Measurements from ENCODE around the gene ZMYM2. TPM values are rescaled to one million over a fixed set of nuclear protein-coding genes. Genes with fewer than 3 reads are reported as not detected.

ZMYM2 gene
- total and polyA plus RNA-seq, 2 experiments from 2014 or later, result 87.9 to 159 TPM

DNA sequence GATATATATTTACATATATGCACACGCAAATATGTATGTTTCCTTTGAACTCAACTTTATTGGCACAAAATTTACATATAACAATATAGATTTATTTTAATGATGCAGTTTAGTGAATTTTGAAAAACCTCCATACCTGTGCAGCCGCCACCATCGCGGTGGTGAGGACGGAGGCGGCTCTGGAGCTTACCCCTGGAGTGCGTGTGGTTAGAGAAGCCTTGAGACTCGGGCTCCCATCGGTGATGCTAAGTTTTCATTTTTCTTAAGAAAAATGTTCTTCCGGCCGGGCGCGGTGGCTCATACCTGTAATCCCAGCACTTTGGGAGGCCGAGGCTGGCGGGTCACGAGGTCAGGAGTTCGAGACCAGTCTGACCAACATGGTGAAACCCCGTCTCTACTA, 170.5 kb downstream of the ZMYM2 start:
- Histone ChIP-seq H2AFZ (peak overlapping the region; percentile 98), H4K20me1 (replicated peaks; ENCODE audit: insufficient read depth) (no peaks in the 10 kb centered on the region), H3K27ac (ENCODE audit: low read depth) (no peak overlapping the region), H3K79me2 (replicated peaks; ENCODE audit: insufficient read depth) (no peaks in the 10 kb centered on the region), H3K27me3 (ENCODE audit: insufficient read depth) (peaks cover 38% of the 10 kb centered on the region), H3F3A (replicated peaks; ENCODE audit: low read depth) (no peaks in the 10 kb centered on the region), H3K9me2 (ENCODE audit: insufficient read depth) (no peaks in the 10 kb centered on the region), H3K4me1 (ENCODE audit: insufficient read depth) (peaks cover 7% of the 10 kb centered on the region), H3K36me3 (ENCODE audit: insufficient read depth) (no peaks in the 10 kb centered on the region), H3K4me3 (peak overlapping the region; percentile 82), H3K4me2 (peak overlapping the region; percentile 95)
- Mint-ChIP-seq H3K27ac (no peak overlapping the region), H3K4me1 (no peaks in the 10 kb centered on the region), H3K4me3 (peak overlapping the region; percentile 66; the same call in 1 of the 3 replicates), H3K27me3 (ENCODE audit: insufficient read depth, low read depth, poor library complexity) (peaks cover 4% of the 10 kb centered on the region), H3K9me3 (no peaks in the 10 kb centered on the region), H3K36me3 (ENCODE audit: low read depth) (no peaks in the 10 kb centered on the region)
- ATAC-seq (no peak), DNase-seq (ENCODE audit: low spot score) (no peak)
- no peak for TF ChIP-seq EZH2phosphoT487 (IDR thresholded peaks at IDR 0.05; ENCODE audit: unreplicated experiment)
- peak; percentile 49 for TF ChIP-seq EZH2 (IDR thresholded peaks at IDR 0.05; ENCODE audit: low read depth, unreplicated experiment)

DNA sequence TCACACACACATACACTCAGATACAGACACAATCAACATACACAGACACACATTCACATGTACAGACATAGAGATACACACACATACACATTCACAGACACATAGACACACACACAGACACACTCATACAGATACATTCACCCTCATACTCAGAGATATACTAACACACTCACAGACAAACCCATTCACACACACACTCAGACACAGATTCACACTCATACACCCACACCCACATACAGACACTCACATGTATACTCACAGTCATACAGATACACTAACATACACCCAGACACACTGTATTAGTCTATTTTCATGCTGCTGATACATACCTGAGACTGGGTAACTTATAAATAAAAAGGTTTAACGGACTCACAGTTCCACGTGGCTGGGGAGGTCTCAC, 171.5 kb downstream of the ZMYM2 start:
- no peak for DNase-seq (ENCODE audit: low spot score)
- Histone ChIP-seq H2AFZ (no peak overlapping the region), H3K27me3 (ENCODE audit: insufficient read depth) (peaks cover 38% of the 10 kb centered on the region), H3K4me2 (no peak overlapping the region), H3F3A (replicated peaks; ENCODE audit: low read depth) (no peaks in the 10 kb centered on the region), H3K9me2 (ENCODE audit: insufficient read depth) (no peaks in the 10 kb centered on the region), H3K79me2 (replicated peaks; ENCODE audit: insufficient read depth) (no peaks in the 10 kb centered on the region), H3K27ac (ENCODE audit: low read depth) (no peak overlapping the region), H3K4me1 (ENCODE audit: insufficient read depth) (peaks cover 7% of the 10 kb centered on the region), H4K20me1 (replicated peaks; ENCODE audit: insufficient read depth) (no peaks in the 10 kb centered on the region; the same call in 1 of the 2 replicates), H3K4me3 (no peak overlapping the region), H3K36me3 (ENCODE audit: insufficient read depth) (no peaks in the 10 kb centered on the region)
- no peaks in the 10 kb centered on the region for H3K36me3 Mint-ChIP-seq (ENCODE audit: low read depth)
- no peaks in the 10 kb centered on the region for H3K4me1 Mint-ChIP-seq
- no peak for ATAC-seq
- no peak overlapping the region for H3K27ac Mint-ChIP-seq
- no peak overlapping the region for H3K4me3 Mint-ChIP-seq
- H3K9me3 Mint-ChIP-seq, result no peaks in the 10 kb centered on the region
- H3K27me3 Mint-ChIP-seq (ENCODE audit: insufficient read depth, low read depth, poor library complexity), result peaks cover 4% of the 10 kb centered on the region
- TF ChIP-seq, protein P1, sequence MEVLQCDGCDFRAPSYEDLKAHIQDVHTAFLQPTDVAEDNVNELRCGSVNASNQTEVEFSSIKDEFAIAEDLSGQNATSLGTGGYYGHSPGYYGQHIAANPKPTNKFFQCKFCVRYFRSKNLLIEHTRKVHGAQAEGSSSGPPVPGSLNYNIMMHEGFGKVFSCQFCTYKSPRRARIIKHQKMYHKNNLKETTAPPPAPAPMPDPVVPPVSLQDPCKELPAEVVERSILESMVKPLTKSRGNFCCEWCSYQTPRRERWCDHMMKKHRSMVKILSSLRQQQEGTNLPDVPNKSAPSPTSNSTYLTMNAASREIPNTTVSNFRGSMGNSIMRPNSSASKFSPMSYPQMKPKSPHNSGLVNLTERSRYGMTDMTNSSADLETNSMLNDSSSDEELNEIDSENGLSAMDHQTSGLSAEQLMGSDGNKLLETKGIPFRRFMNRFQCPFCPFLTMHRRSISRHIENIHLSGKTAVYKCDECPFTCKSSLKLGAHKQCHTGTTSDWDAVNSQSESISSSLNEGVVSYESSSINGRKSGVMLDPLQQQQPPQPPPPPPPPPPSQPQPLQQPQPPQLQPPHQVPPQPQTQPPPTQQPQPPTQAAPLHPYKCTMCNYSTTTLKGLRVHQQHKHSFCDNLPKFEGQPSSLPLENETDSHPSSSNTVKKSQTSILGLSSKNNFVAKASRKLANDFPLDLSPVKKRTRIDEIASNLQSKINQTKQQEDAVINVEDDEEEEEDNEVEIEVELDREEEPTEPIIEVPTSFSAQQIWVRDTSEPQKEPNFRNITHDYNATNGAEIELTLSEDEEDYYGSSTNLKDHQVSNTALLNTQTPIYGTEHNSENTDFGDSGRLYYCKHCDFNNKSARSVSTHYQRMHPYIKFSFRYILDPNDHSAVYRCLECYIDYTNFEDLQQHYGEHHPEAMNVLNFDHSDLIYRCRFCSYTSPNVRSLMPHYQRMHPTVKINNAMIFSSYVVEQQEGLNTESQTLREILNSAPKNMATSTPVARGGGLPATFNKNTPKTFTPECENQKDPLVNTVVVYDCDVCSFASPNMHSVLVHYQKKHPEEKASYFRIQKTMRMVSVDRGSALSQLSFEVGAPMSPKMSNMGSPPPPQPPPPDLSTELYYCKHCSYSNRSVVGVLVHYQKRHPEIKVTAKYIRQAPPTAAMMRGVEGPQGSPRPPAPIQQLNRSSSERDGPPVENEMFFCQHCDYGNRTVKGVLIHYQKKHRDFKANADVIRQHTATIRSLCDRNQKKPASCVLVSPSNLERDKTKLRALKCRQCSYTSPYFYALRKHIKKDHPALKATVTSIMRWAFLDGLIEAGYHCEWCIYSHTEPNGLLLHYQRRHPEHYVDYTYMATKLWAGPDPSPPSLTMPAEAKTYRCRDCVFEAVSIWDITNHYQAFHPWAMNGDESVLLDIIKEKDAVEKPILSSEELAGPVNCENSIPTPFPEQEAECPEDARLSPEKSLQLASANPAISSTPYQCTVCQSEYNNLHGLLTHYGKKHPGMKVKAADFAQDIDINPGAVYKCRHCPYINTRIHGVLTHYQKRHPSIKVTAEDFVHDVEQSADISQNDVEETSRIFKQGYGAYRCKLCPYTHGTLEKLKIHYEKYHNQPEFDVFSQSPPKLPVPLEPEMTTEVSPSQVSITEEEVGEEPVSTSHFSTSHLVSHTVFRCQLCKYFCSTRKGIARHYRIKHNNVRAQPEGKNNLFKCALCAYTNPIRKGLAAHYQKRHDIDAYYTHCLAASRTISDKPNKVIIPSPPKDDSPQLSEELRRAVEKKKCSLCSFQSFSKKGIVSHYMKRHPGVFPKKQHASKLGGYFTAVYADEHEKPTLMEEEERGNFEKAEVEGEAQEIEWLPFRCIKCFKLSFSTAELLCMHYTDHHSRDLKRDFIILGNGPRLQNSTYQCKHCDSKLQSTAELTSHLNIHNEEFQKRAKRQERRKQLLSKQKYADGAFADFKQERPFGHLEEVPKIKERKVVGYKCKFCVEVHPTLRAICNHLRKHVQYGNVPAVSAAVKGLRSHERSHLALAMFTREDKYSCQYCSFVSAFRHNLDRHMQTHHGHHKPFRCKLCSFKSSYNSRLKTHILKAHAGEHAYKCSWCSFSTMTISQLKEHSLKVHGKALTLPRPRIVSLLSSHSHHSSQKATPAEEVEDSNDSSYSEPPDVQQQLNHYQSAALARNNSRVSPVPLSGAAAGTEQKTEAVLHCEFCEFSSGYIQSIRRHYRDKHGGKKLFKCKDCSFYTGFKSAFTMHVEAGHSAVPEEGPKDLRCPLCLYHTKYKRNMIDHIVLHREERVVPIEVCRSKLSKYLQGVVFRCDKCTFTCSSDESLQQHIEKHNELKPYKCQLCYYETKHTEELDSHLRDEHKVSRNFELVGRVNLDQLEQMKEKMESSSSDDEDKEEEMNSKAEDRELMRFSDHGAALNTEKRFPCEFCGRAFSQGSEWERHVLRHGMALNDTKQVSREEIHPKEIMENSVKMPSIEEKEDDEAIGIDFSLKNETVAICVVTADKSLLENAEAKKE (CRISPR knock-in tag; IDR thresholded peaks at IDR 0.05), result no peak

Data from GM23338 (cell line).